Medulla oblongata (tissue), 1 donor: ENCODE results near the gene BRINP3.

ENCODE experiments used
- DNase-seq: peaks from one replicate; pipeline ENCODE4 v3.0.0-alpha.2; 2015; ENCODE audit errors: extremely low spot score

The BRINP3 gene

GRCh38 chr1:190116921-190117320 lies 360.7 kb downstream of the BRINP3 start:
- DNase-seq, result no peak

GRCh38 chr1:190104961-190105360 lies 372.7 kb downstream of the BRINP3 start:
- DNase-seq, result no peak

- no peak for DNase-seq
Observed at GRCh38 chr1:190102757-190103326, 374.8 kb downstream of the BRINP3 start.

- DNase-seq, result no peak
Observed at GRCh38 chr1:190101756-190102155, 375.9 kb downstream of the BRINP3 start.

- no peak for DNase-seq
Observed at GRCh38 chr1:190098756-190099155, 378.9 kb downstream of the BRINP3 start.

GRCh38 chr1:190098107-190098506 lies 379.6 kb downstream of the BRINP3 start:
- DNase-seq, result no peak

DNA sequence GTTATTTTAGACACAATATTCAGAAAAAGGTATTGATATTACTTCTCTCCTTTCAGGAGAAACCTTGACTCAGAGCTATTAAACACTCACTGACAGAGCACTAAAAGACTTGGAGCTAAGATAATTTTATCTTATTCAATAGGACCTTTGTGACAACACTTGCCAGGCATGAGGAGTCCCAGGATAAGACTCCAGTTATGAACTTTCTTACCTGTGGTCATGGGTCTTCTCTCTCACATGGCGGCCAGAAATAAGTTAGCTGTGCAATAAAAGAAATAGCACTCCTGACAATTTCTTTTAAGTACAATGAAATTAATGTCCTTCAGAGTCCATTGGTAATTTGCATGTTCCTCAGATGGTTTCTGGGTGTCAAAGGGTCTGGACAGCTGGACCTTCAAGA lies 382.1 kb downstream of the BRINP3 start:
- DNase-seq, result no peak

DNA sequence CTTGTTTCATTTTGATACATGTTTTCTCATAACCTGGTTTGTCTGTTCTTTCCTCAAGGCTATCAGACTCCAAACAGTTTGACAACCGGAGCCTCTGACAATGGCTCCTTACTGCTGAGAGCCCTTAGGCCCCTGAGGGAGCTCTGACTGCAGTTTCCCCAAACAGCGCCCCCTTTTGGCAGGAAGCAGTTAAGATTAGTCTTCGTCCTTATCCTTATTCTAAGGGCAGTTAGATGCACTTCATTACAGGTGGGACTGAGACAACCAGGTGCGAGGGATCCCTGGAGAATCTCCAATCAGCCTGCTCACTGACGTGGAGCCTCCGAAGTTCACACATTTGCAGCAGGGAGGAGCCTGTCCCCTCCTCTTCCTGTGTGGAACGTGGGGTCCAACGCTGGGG lies 393.1 kb downstream of the BRINP3 start:
- DNase-seq, result no peak

DNA sequence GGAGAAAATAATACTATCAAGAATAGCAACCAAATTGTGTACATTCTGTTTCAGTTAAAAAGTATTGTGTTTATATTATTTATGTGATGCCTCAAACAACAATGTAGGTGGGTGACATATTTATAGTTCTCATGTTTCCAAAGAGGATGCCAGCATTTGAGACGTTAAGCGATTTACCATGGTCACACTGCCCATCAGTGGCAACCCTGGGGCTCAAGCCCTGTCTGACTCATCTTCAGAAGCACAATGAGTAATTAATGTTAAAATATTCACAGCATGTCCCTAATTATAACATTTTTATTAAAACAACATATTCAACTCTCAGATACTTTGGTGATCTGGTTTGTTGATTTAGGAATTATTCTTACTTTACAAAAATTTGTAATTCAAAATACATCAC lies 409.4 kb downstream of the BRINP3 start:
- no peak for DNase-seq

DNA sequence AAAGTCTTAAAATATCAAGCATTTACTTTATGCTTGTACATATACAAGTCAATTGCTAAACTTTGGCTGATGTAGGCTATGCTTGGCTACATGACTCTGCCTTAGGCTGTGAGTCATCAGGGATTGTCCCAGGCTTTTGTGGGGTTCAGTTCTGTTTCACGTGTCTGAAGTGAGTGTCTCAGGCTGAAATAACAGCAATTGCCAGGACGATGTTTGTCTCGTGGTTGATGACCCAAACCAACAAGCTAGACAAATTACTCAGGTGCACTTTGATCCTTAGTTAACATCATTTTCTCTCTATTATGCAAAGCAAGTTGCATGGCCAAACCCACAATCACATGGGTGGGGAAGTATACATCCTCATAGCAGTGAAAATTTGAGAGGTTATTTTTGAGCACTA lies 410.1 kb downstream of the BRINP3 start:
- no peak for DNase-seq

DNA sequence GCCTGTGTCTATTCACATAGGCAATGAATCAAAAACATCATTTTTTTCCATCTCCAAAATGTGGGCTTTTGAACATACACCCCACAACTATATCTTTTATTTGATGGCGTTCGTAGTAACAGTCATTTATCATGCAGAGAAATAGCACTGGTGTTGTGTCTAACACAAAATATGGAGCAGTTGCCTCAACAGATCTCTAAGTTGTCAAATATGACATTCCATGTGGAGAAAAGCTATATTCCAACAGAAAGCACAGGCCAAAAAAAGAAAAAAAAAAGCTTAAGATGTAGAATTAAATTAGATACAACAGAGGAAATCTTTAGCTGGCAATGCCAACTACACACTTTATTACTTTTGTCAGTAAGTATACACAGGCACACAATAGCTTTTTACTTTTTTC lies 411.7 kb downstream of the BRINP3 start:
- no peak for DNase-seq

DNA sequence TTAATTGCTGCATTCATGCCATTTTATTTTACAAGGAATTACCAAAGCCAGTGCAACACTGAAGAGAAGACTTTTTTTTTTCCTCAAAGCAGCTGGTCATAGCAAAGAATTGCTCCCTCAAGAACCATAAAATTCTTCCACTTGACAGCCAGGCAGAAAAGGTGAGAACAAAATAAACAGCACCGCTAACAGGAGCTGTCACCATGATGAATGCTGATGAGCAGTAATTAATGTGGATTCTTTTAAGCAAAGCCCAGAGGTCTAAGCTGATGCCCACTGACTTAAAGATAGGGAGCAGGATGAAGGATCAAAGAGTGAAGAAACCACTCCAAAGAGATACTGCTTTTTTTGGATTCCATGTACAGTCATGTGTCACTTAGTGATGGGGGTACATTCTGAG lies 428.4 kb downstream of the BRINP3 start:
- no peak for DNase-seq
